ENCODE data around the gene ZNF335.
A peak's percentile ranks its signal among the peaks of the same experiment; 100 is the strongest.
"Not testable (repeated sequence)": the region's sequence is repeated elsewhere in the genome, so short reads cannot be mapped to it uniquely, and the experiment has no call there.

The ZNF335 gene

DNA sequence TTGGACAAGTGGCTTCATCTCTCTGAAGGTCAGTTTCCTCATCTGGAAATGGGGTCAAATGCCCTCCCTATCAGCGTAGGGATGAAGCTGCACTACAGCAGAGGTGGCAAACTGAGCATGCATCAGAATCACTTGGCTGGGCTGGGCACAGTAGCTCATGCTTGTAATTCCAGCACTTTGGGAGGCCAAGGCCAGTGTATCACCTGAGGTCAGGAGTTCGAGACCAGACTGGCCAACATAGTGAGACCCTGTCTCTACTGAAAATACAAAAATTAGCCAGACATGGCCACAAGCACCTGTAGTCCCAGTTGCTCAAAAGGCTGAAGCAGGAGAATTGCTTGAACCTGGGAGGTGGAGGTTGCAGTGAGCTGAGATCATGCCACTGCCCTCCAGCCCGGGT is 30.0 kb upstream of the ZNF335 start:
- DNase-seq = no peak

DNA sequence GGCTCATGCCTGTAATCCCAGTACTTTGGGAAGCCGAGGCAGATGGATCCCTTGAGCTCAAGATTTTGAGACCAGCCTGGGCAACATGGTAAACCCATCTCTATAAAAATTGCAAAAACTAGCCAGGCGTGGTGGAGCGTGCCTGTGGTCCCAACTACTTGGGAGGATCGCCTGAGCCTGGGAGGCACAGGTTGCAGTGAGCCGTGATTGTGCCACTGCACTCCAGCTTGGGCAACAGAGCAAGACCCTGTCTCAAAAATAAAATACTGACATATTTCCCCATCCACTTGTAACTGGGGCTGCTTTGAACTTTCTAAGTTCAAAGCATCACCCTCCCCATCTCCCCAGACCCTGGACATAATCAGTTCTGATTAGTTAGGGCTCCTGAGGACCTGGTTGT is 29.5 kb upstream of the ZNF335 start:
- DNase-seq = no peak

DNA sequence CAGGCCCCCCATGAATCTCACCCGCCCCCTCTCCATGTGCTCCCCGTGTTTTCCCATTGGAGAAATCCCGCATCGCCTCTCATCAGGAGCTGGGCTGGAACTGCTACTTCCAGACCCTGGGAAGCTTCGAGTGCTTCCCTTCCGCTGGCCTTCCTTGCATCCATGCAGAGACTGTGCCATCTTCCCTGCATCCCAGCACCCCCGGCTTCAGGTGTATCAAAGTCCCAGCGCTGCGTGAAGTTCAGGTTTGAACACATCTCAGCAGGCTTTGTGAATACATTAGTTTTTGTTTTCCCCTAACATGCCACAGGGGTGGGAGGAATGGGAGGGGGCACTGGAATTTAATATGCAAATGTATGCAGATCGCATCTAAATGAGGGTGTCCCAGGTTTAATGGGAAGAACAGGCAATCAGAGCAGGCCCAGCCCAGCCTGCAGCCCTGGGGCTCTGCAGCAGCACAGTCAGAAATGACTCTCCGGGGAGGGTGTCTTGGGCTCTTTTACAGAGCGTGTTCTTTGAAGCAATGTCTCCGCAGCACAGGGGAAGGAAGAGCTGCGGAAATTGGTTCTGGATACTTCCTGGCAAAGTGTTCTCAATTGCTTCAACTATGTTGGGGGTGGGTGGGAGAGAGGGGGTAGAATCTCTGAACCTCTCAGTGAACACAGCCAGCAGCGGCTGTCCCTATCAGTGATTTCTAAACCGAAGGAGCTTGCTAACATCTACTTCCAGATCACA is 28.4 kb upstream of the ZNF335 start:
- DNase-seq = no peak

DNA sequence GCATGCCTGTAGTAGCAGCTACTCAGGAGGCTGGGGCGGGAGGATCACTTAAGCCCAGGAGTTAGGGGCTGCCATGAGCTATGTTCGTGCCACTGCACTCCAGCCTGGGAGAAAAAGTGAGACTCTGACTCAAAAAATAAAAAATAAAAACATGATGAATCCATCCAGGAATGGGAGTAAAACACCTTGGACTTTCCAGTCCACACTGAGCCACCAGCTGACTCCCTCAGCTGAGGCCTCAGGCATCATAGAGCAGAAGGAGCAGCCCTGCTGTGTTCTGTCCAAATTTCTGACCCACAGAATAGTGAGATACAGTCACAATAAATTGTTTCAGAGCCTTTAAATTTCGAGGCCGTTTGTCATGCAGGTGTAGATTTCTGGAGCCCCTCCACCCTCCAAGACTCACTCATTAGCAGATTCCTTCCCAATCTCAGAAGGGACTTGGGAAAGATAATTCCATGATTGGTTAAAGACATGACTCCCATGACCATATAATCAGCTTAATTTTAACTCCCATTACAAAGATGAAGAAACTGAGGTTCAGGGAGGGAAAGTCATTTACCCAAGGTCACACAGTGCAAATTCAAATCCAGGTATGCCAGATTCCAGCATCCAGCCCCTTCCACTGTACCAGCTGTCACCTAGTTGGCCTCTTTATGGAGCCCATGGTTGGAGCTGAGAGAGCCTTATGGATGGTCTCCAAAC is 27.7 kb upstream of the ZNF335 start:
- no peak for DNase-seq

DNA sequence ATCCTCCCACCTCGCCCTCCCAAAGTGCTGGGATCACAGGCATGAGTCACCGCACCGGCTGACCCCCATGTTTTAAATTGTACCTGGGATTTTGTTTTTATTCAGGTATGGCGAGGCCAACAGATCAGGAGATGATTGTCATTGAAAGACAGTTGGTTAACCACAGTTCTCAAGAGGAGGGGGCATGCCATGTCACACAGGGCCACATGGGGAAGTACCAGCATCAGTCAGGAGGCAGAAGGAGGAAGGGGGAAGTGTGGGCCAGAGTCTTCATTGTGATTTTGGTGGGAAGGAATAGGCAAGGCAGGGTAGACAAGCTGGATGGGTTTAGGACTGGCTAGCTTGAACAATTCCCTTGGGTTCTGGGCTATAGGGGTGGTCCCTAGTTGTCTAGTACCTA is 26.8 kb upstream of the ZNF335 start:
- no peak for DNase-seq

DNA sequence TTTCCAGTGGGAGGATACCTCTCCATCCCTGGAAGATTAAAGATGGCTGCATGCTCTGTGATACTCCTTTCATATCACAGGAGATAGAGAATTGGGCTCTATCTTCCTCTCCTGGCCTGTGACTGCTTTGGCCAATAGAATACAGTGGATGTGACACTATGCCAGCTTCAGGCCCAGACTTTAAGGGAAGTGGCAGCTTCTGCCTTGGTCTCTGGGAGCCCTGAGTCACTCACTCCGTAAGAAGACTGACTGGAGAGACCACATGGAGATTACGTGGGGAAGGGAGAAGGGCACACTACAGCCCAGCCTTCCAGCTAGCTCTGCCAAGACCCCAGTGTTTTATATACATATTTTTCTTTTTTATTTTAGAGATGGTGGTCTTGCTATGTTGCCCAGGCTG is 26.3 kb upstream of the ZNF335 start:
- no peak for DNase-seq

DNA sequence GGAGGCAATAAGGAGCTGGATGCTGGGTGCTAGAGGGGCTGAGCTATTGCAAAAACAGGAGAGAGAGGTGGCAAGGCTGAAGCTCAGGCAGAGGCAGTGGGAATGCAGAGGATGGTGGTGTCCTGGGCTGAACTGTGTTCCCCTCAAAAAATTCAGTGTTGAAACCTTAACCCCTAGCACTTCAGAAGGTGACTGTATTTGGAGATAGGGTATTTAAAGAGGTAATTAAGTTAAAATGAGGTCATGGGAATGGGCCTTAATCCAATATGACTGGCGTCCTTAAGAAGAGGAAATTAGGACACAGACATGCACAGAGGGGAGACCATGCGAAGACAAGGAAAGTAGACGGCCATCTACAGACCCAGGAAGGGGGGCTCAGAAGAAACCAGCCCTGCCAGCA is 25.2 kb upstream of the ZNF335 start:
- no peak for DNase-seq

DNA sequence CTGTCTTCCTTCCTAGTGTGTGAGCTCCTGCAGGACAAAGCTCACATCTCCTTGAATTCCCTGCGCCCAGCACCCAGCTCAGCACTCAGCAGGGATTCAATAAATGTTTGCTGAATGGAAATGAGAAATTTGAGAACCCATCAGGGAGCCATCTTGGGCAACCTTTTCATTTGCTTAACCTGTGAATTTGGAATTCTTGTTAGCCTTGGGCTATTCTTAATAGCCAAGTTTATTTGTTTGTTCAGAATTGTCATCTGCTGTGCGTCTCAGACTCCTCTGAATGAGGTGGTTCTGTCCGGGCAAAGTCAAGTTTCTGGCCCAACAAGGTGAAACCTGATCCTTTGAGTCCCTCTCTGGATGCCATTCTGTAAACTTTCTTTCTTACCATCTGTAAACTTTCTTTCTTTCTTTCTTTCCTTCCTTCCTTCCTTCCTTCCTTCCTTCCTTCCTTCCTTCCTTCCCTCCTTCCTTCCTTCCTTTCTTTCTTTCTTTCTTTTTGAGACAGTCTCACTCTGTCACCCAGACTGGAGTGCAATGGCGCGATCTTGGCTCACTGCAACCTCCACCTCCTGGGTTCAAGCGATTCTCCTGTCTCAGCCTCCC is 23.6 kb upstream of the ZNF335 start:
- DNase-seq = not testable (repeated sequence)

DNA sequence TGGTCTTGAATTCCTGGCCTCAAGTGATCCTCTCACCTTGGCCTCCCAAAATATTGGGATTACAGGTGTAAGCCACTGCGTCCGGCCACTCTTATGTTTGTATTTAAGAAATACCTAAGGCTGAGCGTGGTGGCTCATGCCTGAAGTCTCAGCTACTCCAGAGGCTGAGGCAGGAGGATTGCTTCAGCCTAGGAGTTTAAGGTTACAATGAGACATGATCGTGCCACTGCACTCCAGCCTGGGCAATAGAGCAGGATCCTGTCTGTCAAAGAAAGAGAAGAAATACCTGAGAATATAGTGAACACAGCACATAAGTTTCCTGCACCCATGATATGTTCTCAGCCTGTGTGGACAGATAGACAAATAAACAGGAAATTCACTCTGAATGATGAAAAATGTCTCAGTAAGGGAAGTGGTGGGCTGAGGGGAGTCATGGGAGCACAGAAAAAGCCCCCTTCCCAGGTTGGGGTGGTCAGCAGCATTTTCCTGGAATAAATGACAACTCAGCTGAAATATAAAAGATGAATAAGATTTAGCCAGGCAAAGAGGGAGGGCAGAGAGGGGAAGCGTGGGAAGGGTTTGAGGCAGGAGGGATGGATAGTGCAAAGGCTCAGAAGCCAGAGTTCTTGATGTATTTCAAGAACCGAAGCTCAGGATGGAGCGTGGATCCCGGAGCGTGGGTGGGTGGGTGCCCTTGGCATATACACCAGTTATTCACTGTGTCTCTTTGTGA is 22.9 kb upstream of the ZNF335 start:
- no peak for DNase-seq

DNA sequence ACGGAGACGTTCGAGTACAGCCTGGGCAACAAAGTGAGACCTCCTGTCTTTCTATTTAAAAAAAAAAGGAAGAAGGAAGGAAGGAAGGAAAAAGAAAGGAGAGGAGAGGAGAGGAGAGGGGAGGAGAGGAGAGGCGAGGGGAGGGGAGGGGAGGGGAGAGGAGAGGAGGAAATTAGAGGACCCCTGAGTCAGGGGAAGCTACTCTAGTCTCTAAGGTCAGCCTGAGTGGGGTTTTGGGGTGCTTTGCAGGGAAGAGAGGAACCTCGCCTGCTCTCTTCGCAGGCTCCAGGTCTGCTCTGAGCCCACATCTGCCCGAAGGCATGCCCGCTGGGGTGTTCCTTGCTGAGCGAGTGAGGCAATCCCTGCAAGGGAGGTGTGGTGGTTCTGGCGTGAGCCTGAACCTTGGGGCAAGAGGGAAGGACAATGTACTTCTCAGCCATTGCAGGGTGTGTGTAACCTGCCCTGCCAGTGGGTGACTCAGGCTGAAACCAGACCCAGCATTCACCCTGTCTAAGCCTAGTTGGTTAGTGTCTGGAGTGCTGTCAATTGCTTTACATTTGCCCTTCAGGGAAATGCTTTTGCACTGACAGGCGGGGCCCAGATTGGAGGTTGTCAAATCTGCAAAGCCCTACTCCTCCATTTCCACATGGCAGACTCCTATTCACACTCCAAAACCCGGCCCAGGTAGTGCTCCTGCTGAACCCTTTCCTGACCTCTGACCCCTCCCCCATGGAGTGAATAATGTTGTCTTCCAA is 21.4 kb upstream of the ZNF335 start:
- DNase-seq = no peak

DNA sequence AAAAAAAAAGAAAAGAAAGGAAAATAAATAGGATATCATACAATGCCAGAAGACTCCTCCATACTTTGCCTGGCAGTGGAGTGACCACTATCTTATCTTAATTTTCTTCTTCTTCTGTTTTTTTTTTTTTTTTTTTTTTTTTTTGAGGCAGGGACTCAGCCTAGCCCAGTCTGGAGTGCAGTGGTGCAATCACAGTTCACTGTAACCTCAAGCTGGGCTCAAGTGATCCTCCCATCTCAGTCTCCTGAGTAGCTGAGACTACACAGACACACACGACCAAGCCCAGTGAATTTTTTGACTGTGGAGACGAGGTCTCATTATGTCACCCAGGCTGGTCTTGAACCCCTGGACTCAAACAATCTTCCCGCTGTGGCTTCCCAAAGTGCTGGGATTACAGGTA is 19.6 kb upstream of the ZNF335 start:
- no peak for DNase-seq

DNA sequence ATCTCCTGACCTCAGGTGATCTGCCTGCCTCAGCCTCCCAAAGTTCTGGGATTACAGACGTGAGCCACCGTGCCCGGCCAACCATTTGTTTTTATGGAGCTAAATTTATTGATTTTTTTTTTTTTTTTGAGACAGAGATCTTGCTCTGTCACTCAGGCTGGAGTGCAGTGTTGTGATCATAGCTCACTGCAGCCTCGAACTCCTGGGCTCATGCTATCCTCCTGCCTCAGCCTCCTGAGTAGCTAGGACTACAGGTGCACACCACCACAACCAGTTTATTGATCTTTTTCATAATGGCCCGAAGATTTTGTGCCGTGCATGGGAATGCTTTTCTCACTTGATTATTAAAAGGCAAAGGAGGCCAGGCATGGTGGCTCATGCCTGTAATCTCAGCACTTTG is 16.8 kb upstream of the ZNF335 start:
- not testable (repeated sequence) for DNase-seq

DNA sequence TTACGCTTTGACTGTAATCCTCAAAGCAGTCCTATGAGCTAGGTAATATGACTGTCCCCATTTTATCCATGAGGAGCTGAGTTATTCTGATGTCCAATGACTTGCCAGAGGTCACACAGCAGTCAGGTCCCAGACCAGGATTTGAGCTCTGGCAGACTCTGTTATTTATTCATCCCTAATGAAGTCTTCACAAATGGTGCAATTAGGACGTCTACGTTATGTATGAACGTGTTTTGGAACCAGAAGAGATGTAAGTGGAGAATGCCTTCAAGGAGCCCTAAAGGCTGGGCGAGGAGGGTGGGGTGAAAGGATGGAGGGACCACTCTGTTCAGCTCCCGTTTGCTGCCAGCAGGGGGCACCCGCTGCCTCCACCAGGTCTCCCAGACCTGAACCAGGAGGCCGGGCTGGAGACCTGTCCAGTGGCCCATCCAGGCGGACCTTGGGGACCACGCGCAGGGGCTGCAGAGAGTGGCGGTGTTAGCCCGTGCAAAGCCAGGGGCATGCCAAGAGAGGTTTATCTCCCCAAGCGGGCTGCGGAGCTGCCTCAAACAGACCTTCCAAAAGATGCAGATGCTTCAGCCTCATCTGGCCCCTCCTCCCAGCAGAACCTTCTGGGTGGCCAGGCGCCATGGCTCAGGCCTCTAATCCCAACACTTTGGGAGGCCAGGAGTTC is 15.2 kb upstream of the ZNF335 start:
- peak; percentile 58 to 61 for DNase-seq

DNA sequence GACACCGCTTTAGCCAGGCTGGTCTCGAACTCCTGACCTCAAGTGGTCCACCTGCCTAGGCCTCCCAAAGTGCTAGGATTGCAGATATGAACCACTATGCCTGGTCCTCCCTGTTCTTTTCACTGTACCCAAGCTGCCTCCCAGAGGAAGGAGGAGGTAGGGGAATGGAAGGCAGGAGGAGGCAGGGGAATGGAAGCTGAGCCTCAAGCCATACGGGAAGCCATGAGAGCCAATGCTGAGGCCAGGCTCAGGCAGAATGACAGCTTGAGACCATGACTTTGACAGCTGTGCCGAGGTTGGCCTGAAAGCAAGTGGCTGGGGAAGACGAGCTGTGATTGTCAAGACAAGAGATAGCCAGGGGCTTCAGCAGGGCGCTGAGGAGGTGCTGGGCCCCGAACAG is 13.6 kb upstream of the ZNF335 start:
- no peak for DNase-seq

DNA sequence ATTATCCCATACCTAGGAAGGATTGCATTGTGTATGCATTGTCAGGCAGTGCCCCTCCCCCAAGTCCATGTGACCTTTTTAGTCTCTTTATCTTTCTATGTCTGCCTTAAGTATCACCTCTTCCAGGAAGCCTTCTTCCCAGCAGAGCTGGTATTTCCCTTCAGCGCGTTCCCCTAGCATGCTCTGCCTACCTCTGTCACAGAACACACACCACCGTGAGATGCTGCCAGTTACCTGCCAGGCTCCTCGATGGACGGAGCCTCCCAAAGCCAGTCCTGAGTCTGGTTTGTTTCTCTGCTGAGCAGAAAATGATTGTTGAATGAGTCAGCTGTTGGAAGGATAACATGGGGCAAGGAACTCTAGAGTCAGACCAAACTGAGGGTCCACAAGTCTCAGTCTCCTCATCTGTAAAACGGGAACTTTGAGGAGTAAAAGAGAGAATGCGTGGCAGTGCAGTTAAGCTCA is 11.3 kb upstream of the ZNF335 start:
- DNase-seq = no peak

DNA sequence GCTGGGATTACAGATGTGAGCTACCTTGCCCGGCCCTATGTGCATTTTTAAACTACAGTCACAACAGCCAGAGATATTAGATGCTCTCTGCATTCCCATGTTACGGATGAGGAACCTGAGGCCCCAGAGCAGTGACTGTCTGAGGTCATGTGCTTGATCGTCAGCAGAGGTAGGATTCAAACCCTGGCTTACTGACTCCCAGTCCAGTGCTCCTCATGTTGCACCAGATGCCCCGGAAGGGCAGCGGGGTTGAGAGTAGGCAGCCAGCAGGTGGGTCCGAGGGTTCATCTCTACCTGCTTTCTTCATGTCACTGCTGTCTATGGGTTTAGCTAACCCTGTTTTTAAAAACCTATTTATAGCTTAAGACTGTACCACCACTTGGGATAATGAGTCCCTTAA is 9.3 kb upstream of the ZNF335 start:
- DNase-seq = no peak

DNA sequence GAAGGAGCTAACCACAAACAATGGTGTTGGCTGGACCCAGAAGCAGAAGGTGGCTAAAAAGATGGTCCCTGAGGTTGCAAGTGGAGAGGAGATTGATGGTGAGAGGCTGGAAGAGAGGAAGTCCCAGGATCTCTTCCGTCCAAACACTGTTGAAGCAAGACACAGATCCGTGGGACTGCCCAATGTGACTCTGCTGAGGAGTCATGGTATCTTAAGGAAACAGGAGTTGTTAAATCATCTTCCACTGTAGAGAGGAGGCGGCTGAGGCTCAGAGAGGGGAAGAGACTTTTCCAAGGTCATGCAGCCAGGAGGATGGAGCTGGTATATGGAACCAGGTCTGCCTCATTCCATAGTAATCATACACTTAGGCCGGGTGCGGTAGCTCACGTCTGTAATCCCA is 4.1 kb upstream of the ZNF335 start:
- DNase-seq = no peak

DNA sequence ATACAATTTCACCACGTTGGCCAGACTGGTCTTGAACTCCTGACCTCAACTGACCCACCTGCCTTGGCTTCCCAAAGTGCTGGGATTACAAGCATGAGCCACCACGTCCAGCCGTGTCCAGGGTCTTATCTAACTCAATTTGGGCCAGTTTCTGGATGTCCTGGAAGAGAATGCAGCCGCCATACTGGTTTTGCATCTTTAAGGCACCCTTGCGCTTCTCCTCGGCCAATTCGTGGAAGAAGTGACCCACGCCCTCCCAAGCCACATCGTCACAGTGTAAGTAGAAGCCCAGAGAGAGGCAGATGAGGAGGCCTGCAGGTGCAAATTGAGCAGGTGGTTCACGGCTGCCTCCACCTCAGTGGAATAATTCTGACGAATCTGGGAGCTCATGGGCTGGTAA is 3.7 kb upstream of the ZNF335 start:
- DNase-seq = no peak

DNA sequence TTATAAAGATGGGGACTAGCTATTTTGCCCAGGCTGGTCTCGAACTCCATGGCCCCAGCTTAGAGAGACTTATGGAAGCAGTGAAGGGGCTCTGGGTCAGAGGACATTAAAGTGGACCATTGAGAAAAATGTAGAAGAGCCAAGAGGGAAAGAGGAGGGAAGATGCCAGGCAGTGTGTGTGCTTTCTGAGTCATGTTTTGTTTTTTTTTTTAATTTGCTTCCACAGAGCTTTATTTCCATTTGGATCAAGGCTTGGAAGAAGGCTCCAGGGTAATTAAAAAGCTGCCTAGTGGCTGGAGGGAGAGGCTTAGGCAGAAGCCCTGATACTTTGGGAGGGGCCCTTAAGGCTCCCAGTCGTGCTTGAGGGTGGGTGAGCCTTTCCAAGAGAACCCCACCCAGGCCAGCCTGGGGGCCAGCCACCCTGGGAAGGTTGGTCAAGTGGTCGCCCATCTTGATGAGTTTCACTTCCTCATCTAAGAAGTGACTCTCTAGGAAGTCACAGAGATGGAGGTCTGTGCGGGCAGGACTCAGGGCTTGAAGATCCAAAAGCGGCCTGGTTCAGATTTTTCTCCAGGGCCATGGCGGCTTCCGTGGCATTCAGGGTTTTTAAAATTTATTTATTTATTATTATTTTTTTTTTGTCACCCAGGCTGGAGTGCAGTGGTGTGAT is 3.0 kb upstream of the ZNF335 start:
- DNase-seq = no peak

DNA sequence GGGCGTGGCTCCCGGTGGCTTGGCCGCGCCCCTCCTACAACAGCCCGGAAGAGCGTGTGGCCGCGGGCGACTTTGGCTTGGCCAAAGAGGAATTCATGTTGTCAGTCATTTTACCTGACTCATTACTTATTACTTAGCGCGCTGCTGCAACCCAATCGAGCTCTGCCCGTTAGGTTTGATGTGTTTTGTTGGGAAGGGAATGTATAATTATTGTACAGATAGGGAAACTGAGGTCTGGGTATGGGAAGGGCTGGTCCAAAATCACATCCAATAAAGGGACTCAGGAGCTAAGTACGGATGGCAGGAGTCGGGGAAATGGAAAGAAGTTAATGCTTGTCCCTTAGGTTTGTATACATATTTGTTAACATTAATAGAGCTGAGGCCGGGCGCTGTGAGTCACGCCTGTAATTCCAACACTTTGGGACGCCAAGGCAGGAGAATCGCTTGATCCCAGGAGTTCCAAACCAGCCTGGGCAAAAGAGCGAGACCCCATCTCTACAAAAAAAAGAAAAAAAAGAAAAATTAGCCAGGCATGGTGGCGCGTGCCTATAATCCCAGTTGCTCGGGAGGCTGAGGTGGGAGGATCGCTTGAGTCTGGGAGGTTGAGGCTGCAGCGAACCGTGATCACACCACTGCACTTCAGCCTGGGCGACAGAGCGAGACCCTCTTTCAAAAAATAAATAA is 639 bp upstream of the ZNF335 start:
- DNase-seq = no peak

DNA sequence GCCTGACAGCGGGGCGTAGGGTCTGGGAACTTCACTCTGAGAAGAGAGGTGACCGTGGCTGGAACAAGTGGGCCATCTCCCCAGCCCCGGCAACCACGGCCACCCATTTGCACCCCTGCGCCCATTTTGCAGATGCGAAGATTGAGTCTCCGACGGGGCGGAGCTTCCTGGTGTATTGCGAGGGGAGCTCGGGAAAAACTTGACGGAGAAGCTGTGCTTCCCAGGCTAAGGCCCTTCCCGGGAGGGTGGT is 653 bp downstream of the ZNF335 start:
- DNase-seq = peak in 1 of 2 experiments; percentile 50
